ENCODE data around the gene INPP5A. TPM values are rescaled to one million over a fixed set of nuclear protein-coding genes. Genes with fewer than 3 reads are reported as not detected.
A peak's percentile ranks its signal among the peaks of the same experiment; 100 is the strongest.
"Not testable (repeated sequence)": the region's sequence is repeated elsewhere in the genome, so short reads cannot be mapped to it uniquely, and the experiment has no call there.

INPP5A gene
- 10 to 100 TPM in 2 of 3 donors, 1 to 10 TPM in 1; 7.4 to 25.0 (median 17.5) TPM for polyA plus RNA-seq

- H3K27ac ChIP-seq (ENCODE audit: low read depth, low read length) = peak within 1 kb of the TSS; percentile 31
- 0 to 1% (median 0%) methylated on average over 11 to 50 of the region's 50 CpGs for WGBS, 3 donors
These were observed at the start of gene INPP5A for GRCh38 chr10:132537684-132538001. INPP5A (plus strand) TSS chr10:132537787; CDS start chr10:132538097, 310 bp downstream.

- WGBS, 3 donors = 92 to 96% (median 95%) methylated on average over 16 of the region's 16 CpGs
- no peak overlapping the region for H3K27ac ChIP-seq (ENCODE audit: low read depth, low read length)
These were observed 49.3 kb upstream of the INPP5A start for GRCh38 chr10:132488231-132488821.

GRCh38 chr10:132489053-132489703, 48.4 kb upstream of the INPP5A start:
- no peak overlapping the region for H3K27ac ChIP-seq (ENCODE audit: low read depth, low read length)
- 87 to 90% (median 88%) methylated on average over 21 of the region's 21 CpGs for WGBS, 3 donors

GRCh38 chr10:132489704-132490534, 47.7 kb upstream of the INPP5A start:
- 77 to 84% (median 83%) methylated on average over 31 of the region's 31 CpGs for WGBS, 3 donors
- H3K27ac ChIP-seq (ENCODE audit: low read depth, low read length) = no peak overlapping the region

- not testable (repeated sequence) for H3K27ac ChIP-seq (ENCODE audit: low read depth, low read length)
- 97 to 98% (median 97%) methylated on average over 8 of the region's 8 CpGs for WGBS, 3 donors
These were observed 46.1 kb upstream of the INPP5A start for GRCh38 chr10:132491534-132491933.

GRCh38 chr10:132492323-132493025, 45.1 kb upstream of the INPP5A start:
- no peak overlapping the region for H3K27ac ChIP-seq (ENCODE audit: low read depth, low read length)
- 68 to 87% (median 73%) methylated on average over 21 of the region's 21 CpGs for WGBS, 3 donors

GRCh38 chr10:132493246-132493755, 44.3 kb upstream of the INPP5A start:
- 84 to 93% (median 87%) methylated on average over 8 of the region's 8 CpGs for WGBS, 3 donors
- no peak overlapping the region for H3K27ac ChIP-seq (ENCODE audit: low read depth, low read length)

GRCh38 chr10:132493756-132494290, 43.8 kb upstream of the INPP5A start:
- H3K27ac ChIP-seq (ENCODE audit: low read depth, low read length) = no peak overlapping the region
- WGBS, 3 donors = 83 to 93% (median 89%) methylated on average over 16 of the region's 16 CpGs

GRCh38 chr10:132494866-132495630, 42.5 kb upstream of the INPP5A start:
- H3K27ac ChIP-seq (ENCODE audit: low read depth, low read length) = no peak overlapping the region
- WGBS, 3 donors = 59 to 74% (median 61%) methylated on average over 11 of the region's 11 CpGs

GRCh38 chr10:132496360-132497062, 41.1 kb upstream of the INPP5A start:
- H3K27ac ChIP-seq (ENCODE audit: low read depth, low read length) = no peak overlapping the region
- 79 to 81% (median 79%) methylated on average over 13 of the region's 13 CpGs for WGBS, 3 donors

GRCh38 chr10:132497063-132497680, 40.4 kb upstream of the INPP5A start:
- H3K27ac ChIP-seq (ENCODE audit: low read depth, low read length) = no peak overlapping the region
- WGBS, 3 donors = 66 to 83% (median 71%) methylated on average over 28 to 30 of the region's 30 CpGs

- no peak overlapping the region for H3K27ac ChIP-seq (ENCODE audit: low read depth, low read length)
- 85 to 92% (median 90%) methylated on average over 17 of the region's 17 CpGs for WGBS, 3 donors
These were observed 39.6 kb upstream of the INPP5A start for GRCh38 chr10:132497861-132498561.

GRCh38 chr10:132498562-132499366, 38.8 kb upstream of the INPP5A start:
- no peak overlapping the region for H3K27ac ChIP-seq (ENCODE audit: low read depth, low read length)
- WGBS, 3 donors = 68 to 90% (median 73%) methylated on average over 15 of the region's 15 CpGs

- no peak overlapping the region for H3K27ac ChIP-seq (ENCODE audit: low read depth, low read length)
- WGBS, 3 donors = 88 to 96% (median 89%) methylated on average over 10 of the region's 10 CpGs
These were observed 38.3 kb upstream of the INPP5A start for GRCh38 chr10:132499367-132499685.

- 86 to 91% (median 91%) methylated on average over 14 of the region's 14 CpGs for WGBS, 3 donors
- no peak overlapping the region for H3K27ac ChIP-seq (ENCODE audit: low read depth, low read length)
These were observed 36.7 kb upstream of the INPP5A start for GRCh38 chr10:132500781-132501415.
